Panc1 (cell line): ENCODE data around the gene LAMC2.

Experiments used
- POLR2AphosphoS5 ChIP-seq: IDR thresholded peaks from 2 replicates; pipeline ENCODE4 v1.6.1; 2012; ENCODE audit warnings: mild to moderate bottlenecking, low read depth, low read length, moderate library complexity
- TCF7L2 ChIP-seq: IDR thresholded peaks from 2 replicates; pipeline ENCODE4 v1.6.1; 2011; ENCODE audit warnings: mild to moderate bottlenecking, low read depth, low read length, inconsistent platforms
- TF ChIP-seq, protein P1 (sequence below): fragments of 450-650 bp; IDR thresholded peaks from 2 replicates; pipeline ENCODE4 v1.5.1; 2017; ENCODE audit warnings: mild to moderate bottlenecking
- TF ChIP-seq, protein P2 (sequence below), 2 experiments: IDR thresholded peaks; 2 replicates each; pipeline ENCODE4 v1.6.1; 2011 to 2012; ENCODE audit warnings: low read depth in 2 of 2, control low read depth in 1 of 2, low read length in 1 of 2, mild to moderate bottlenecking in 1 of 2, moderate library complexity in 1 of 2; ENCODE audit not compliant: insufficient read depth in 1 of 2

DNA sequence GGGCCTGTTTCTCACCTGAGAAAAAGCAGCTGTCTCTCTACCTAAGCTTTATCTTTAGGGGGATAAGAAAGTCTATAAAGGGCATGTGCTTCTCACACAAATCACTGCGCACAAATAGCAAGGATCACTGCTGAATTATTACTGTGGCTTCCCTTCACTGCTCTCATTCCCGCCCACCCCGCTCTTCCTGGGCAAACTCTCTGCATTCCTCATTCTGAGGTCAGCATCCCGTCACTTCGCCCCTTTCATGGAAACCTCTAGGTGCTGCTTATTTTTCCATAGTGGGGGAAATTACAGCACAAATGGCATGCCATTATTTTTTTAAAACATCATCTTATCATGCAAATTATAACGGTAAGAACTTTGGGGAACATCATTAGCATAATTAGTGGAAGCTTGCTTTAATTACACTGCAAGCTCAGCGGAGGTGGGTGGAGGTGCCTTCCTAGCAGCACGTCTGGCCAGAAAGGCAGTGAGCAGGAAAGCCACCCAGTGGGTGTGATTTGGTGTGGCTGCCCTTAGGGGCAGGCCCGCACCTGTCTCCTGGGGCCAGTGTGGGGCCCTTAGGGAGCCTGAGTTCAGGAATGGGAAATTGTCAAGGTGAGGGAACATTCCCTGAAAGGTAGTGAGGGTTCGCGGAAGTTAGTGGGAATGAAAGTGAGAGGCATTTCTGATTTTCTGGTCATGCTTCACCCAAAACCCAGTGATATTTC is 105.9 kb downstream of the LAMC2 start:
- TF ChIP-seq, protein P1, sequence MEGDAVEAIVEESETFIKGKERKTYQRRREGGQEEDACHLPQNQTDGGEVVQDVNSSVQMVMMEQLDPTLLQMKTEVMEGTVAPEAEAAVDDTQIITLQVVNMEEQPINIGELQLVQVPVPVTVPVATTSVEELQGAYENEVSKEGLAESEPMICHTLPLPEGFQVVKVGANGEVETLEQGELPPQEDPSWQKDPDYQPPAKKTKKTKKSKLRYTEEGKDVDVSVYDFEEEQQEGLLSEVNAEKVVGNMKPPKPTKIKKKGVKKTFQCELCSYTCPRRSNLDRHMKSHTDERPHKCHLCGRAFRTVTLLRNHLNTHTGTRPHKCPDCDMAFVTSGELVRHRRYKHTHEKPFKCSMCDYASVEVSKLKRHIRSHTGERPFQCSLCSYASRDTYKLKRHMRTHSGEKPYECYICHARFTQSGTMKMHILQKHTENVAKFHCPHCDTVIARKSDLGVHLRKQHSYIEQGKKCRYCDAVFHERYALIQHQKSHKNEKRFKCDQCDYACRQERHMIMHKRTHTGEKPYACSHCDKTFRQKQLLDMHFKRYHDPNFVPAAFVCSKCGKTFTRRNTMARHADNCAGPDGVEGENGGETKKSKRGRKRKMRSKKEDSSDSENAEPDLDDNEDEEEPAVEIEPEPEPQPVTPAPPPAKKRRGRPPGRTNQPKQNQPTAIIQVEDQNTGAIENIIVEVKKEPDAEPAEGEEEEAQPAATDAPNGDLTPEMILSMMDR = no peak
- TF ChIP-seq TCF7L2 = no peak
- TF ChIP-seq, protein P2, sequence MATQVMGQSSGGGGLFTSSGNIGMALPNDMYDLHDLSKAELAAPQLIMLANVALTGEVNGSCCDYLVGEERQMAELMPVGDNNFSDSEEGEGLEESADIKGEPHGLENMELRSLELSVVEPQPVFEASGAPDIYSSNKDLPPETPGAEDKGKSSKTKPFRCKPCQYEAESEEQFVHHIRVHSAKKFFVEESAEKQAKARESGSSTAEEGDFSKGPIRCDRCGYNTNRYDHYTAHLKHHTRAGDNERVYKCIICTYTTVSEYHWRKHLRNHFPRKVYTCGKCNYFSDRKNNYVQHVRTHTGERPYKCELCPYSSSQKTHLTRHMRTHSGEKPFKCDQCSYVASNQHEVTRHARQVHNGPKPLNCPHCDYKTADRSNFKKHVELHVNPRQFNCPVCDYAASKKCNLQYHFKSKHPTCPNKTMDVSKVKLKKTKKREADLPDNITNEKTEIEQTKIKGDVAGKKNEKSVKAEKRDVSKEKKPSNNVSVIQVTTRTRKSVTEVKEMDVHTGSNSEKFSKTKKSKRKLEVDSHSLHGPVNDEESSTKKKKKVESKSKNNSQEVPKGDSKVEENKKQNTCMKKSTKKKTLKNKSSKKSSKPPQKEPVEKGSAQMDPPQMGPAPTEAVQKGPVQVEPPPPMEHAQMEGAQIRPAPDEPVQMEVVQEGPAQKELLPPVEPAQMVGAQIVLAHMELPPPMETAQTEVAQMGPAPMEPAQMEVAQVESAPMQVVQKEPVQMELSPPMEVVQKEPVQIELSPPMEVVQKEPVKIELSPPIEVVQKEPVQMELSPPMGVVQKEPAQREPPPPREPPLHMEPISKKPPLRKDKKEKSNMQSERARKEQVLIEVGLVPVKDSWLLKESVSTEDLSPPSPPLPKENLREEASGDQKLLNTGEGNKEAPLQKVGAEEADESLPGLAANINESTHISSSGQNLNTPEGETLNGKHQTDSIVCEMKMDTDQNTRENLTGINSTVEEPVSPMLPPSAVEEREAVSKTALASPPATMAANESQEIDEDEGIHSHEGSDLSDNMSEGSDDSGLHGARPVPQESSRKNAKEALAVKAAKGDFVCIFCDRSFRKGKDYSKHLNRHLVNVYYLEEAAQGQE (IDR thresholded peaks at IDR 0.05; ENCODE audit: insufficient read depth in 1 of 2, low read depth in 2 of 2, low read length in 1 of 2) = no peak
- no peak for TF ChIP-seq POLR2AphosphoS5
